ENCODE measurements around the gene GREB1. TPM values are rescaled to one million over a fixed set of nuclear protein-coding genes. Genes with fewer than 3 reads are reported as not detected.

Gene GREB1
- total and polyA plus RNA-seq, 2 of the 13 experiments (the other 11 are each of a cell fraction or from before 2014, with no cell fraction given): 31.3 to 61.2 TPM

DNA sequence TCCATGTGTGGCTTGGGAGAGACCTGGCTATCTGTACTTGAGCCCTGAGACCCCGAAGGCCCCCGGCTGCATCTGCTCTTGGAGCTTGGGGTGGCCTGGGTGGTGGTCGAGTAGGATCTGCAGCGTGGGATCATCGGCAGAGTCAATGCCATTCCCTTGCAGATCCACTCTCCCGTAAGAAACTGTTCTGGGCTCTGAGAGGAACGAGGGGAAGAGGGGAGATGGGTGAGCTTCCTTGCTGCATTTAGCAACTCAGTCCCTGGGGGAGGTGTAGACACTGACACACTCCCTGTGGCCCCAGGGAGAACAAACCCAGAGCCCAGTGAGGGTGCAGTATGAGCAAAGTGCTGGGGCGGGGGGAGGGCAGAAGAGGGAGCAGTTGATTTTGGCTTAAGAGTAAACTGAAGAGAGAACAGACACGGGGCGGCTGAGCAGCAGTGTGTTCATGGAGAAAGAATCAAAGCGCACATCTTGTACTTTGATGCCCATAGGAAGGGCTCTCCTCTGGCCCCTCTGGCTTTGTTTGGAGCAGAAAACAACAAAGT lies 8.5 kb downstream of the GREB1 start (continued):
- no peak for TF ChIP-seq DNMT3B (CRISPR knock-in tag; conservative IDR thresholded peaks at IDR 0.05)
- TF ChIP-seq SIX1 (CRISPR knock-in tag; IDR thresholded peaks at IDR 0.05; ENCODE audit: borderline replicate concordance): no peak
- peak; percentile 53; the same call in 1 of the 2 replicates for TF ChIP-seq ARHGAP35 (CRISPR knock-in tag; IDR thresholded peaks at IDR 0.05; ENCODE audit: borderline replicate concordance)
- TF ChIP-seq, protein P1, sequence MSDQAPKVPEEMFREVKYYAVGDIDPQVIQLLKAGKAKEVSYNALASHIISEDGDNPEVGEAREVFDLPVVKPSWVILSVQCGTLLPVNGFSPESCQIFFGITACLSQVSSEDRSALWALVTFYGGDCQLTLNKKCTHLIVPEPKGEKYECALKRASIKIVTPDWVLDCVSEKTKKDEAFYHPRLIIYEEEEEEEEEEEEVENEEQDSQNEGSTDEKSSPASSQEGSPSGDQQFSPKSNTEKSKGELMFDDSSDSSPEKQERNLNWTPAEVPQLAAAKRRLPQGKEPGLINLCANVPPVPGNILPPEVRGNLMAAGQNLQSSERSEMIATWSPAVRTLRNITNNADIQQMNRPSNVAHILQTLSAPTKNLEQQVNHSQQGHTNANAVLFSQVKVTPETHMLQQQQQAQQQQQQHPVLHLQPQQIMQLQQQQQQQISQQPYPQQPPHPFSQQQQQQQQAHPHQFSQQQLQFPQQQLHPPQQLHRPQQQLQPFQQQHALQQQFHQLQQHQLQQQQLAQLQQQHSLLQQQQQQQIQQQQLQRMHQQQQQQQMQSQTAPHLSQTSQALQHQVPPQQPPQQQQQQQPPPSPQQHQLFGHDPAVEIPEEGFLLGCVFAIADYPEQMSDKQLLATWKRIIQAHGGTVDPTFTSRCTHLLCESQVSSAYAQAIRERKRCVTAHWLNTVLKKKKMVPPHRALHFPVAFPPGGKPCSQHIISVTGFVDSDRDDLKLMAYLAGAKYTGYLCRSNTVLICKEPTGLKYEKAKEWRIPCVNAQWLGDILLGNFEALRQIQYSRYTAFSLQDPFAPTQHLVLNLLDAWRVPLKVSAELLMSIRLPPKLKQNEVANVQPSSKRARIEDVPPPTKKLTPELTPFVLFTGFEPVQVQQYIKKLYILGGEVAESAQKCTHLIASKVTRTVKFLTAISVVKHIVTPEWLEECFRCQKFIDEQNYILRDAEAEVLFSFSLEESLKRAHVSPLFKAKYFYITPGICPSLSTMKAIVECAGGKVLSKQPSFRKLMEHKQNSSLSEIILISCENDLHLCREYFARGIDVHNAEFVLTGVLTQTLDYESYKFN (CRISPR knock-in tag; conservative IDR thresholded peaks at IDR 0.05): peak; percentile 60
- peak; percentile 13; the same call in 1 of the 2 replicates for TF ChIP-seq TARDBP (CRISPR knock-in tag; IDR thresholded peaks at IDR 0.05)
- no peak for TF ChIP-seq ZNF207 (IDR thresholded peaks at IDR 0.05; ENCODE audit: borderline replicate concordance)
- peak; percentile 52; the same call in 1 of the 2 replicates for TF ChIP-seq SMAD9 (CRISPR knock-in tag; IDR thresholded peaks at IDR 0.05)
- no peak for TF ChIP-seq MAFK (conservative IDR thresholded peaks at IDR 0.05 in 1 of 2, IDR thresholded peaks at IDR 0.05 in 1 of 2; ENCODE audit: low read length in 2 of 2)
- TF ChIP-seq JDP2 (CRISPR knock-in tag; IDR thresholded peaks at IDR 0.05; ENCODE audit: borderline replicate concordance): no peak
- TF ChIP-seq ZNF235 (CRISPR knock-in tag; IDR thresholded peaks at IDR 0.05; ENCODE audit: borderline replicate concordance): peak; percentile 85; the same call in 1 of the 2 replicates
- TF ChIP-seq ZFX (CRISPR knock-in tag; IDR thresholded peaks at IDR 0.05; ENCODE audit: low read depth): no peak; the same call in 1 of the 2 replicates
- TF ChIP-seq, protein P2, sequence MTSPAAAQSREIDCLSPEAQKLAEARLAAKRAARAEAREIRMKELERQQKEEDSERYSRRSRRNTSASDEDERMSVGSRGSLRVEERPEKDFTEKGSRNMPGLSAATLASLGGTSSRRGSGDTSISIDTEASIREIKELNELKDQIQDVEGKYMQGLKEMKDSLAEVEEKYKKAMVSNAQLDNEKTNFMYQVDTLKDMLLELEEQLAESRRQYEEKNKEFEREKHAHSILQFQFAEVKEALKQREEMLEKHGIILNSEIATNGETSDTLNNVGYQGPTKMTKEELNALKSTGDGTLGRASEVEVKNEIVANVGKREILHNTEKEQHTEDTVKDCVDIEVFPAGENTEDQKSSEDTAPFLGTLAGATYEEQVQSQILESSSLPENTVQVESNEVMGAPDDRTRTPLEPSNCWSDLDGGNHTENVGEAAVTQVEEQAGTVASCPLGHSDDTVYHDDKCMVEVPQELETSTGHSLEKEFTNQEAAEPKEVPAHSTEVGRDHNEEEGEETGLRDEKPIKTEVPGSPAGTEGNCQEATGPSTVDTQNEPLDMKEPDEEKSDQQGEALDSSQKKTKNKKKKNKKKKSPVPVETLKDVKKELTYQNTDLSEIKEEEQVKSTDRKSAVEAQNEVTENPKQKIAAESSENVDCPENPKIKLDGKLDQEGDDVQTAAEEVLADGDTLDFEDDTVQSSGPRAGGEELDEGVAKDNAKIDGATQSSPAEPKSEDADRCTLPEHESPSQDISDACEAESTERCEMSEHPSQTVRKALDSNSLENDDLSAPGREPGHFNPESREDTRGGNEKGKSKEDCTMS (CRISPR knock-in tag; conservative IDR thresholded peaks at IDR 0.05): no peak
- TF ChIP-seq, protein P3, sequence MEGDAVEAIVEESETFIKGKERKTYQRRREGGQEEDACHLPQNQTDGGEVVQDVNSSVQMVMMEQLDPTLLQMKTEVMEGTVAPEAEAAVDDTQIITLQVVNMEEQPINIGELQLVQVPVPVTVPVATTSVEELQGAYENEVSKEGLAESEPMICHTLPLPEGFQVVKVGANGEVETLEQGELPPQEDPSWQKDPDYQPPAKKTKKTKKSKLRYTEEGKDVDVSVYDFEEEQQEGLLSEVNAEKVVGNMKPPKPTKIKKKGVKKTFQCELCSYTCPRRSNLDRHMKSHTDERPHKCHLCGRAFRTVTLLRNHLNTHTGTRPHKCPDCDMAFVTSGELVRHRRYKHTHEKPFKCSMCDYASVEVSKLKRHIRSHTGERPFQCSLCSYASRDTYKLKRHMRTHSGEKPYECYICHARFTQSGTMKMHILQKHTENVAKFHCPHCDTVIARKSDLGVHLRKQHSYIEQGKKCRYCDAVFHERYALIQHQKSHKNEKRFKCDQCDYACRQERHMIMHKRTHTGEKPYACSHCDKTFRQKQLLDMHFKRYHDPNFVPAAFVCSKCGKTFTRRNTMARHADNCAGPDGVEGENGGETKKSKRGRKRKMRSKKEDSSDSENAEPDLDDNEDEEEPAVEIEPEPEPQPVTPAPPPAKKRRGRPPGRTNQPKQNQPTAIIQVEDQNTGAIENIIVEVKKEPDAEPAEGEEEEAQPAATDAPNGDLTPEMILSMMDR (CRISPR knock-in tag; IDR thresholded peaks at IDR 0.05): 0 out of 2 replicates have a peak, but pooled peaks have one; percentile 17
- TF ChIP-seq RAD51 (IDR thresholded peaks at IDR 0.05; ENCODE audit: borderline replicate concordance): no peak
- no peak for TF ChIP-seq ZNF12 (CRISPR knock-in tag; IDR thresholded peaks at IDR 0.05)
- TF ChIP-seq RFXANK (CRISPR knock-in tag; IDR thresholded peaks at IDR 0.05): no peak
- no peak for TF ChIP-seq ARNT2 (CRISPR knock-in tag; IDR thresholded peaks at IDR 0.05; ENCODE audit: low read depth)
- no peak for TF ChIP-seq XBP1 (CRISPR knock-in tag; IDR thresholded peaks at IDR 0.05)
- no peak for TF ChIP-seq MEF2D (CRISPR knock-in tag; IDR thresholded peaks at IDR 0.05)
- no peak for TF ChIP-seq ZNF331 (CRISPR knock-in tag; IDR thresholded peaks at IDR 0.05)
- no peak for TF ChIP-seq XRCC5 (optimal IDR thresholded peaks at IDR 0.05; ENCODE audit: low read length)
- TF ChIP-seq TAF15 (IDR thresholded peaks at IDR 0.05; ENCODE audit: low read depth, low read length, poor library complexity, severe bottlenecking): no peak
- TF ChIP-seq PHF20 (CRISPR knock-in tag; IDR thresholded peaks at IDR 0.05): no peak
- no peak for TF ChIP-seq ZNF782 (CRISPR knock-in tag; IDR thresholded peaks at IDR 0.05; ENCODE audit: borderline replicate concordance)
- no peak for TF ChIP-seq SMYD3 (CRISPR knock-in tag; IDR thresholded peaks at IDR 0.05)

All from HepG2 (cell line).